Measurements from ENCODE around the gene SETD2. TPM values are rescaled to one million over a fixed set of nuclear protein-coding genes. Genes with fewer than 3 reads are reported as not detected.

Gene SETD2
- total RNA-seq, 4 donors from 2014 or later: 70.3 to 92.1 (median 87.3) TPM

DNA sequence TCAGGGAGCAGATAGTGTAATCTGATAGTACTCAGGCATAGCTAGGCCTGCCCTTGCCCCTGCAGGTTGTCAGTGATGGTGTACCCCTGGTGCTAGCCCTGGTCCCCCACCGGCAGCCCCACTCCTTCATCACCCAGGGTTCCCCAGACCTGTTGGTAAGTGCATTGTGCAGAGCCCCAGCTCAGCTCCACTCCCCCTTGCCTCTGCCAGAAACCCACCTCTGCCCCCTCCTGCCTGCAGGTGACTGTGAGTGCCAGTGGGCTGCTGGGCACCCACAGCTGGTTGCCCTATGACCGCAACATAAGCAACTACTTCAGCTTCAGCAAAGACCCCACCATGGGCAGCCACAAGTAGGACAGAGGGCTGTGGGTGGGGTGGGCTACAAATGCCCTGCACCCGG, 156.9 kb downstream of the SETD2 start:
- no peaks in the 10 kb centered on the region for H3K36me3 ChIP-seq
- DNase-seq: peak in 1 of 2 donors; percentile 13
- intact Hi-C loops (cut with DNase I; ENCODE audit: low total_unique reads): no loop called here

GRCh38 chr3:47006145-47006651, 157.7 kb downstream of the SETD2 start:
- Histone ChIP-seq H3K36me3 (no peaks in the 10 kb centered on the region), H3K27me3 (no peaks in the 10 kb centered on the region), H3K4me1 (peaks cover 0 to 8% of the 10 kb centered on the region in 2 donors), H3K9me3 (no peaks in the 10 kb centered on the region), H3K27ac (no peak overlapping the region), H3K4me3 (no peak overlapping the region)
- TF ChIP-seq, protein P1, sequence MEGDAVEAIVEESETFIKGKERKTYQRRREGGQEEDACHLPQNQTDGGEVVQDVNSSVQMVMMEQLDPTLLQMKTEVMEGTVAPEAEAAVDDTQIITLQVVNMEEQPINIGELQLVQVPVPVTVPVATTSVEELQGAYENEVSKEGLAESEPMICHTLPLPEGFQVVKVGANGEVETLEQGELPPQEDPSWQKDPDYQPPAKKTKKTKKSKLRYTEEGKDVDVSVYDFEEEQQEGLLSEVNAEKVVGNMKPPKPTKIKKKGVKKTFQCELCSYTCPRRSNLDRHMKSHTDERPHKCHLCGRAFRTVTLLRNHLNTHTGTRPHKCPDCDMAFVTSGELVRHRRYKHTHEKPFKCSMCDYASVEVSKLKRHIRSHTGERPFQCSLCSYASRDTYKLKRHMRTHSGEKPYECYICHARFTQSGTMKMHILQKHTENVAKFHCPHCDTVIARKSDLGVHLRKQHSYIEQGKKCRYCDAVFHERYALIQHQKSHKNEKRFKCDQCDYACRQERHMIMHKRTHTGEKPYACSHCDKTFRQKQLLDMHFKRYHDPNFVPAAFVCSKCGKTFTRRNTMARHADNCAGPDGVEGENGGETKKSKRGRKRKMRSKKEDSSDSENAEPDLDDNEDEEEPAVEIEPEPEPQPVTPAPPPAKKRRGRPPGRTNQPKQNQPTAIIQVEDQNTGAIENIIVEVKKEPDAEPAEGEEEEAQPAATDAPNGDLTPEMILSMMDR (IDR thresholded peaks at IDR 0.05): no peak
- TF ChIP-seq POLR2A (IDR thresholded peaks at IDR 0.05): no peak
- DNase-seq: peak; percentile 9 to 12
- intact Hi-C loops (cut with DNase I; ENCODE audit: low total_unique reads): no loop called here

More for the DNA sequence above, 156.9 kb downstream of the SETD2 start:
- TF ChIP-seq POLR2A (IDR thresholded peaks at IDR 0.05): no peak
- TF ChIP-seq, protein P1 (IDR thresholded peaks at IDR 0.05): no peak
- Histone ChIP-seq H3K27ac (no peak overlapping the region), H3K4me3 (no peak overlapping the region), H3K9me3 (no peaks in the 10 kb centered on the region), H3K4me1 (peaks cover 0 to 8% of the 10 kb centered on the region in 2 donors), H3K27me3 (no peaks in the 10 kb centered on the region)

GRCh38 chr3:47005212-47006144, 158.4 kb downstream of the SETD2 start:
- intact Hi-C loops (cut with DNase I; ENCODE audit: low total_unique reads): no loop called here
- H3K4me3 ChIP-seq: no peak overlapping the region
- H3K27me3 ChIP-seq: no peaks in the 10 kb centered on the region
- no peaks in the 10 kb centered on the region for H3K36me3 ChIP-seq
- peak; percentile 13 to 17 for DNase-seq
- no peaks in the 10 kb centered on the region for H3K9me3 ChIP-seq
- peaks cover 0 to 8% of the 10 kb centered on the region in 2 donors for H3K4me1 ChIP-seq
- no peak overlapping the region for H3K27ac ChIP-seq
- TF ChIP-seq, protein P1 (IDR thresholded peaks at IDR 0.05): no peak
- no peak for TF ChIP-seq POLR2A (IDR thresholded peaks at IDR 0.05)

- peak; percentile 12 to 17 for DNase-seq
- peaks cover 0 to 5% of the 10 kb centered on the region in 2 donors for H3K4me1 ChIP-seq
- H3K9me3 ChIP-seq: no peaks in the 10 kb centered on the region
- intact Hi-C loops (cut with DNase I; ENCODE audit: low total_unique reads): no loop called here
- H3K36me3 ChIP-seq: no peaks in the 10 kb centered on the region
- no peaks in the 10 kb centered on the region for H3K27me3 ChIP-seq
- no peak overlapping the region for H3K27ac ChIP-seq
- TF ChIP-seq, protein P1 (IDR thresholded peaks at IDR 0.05): no peak
- TF ChIP-seq POLR2A (IDR thresholded peaks at IDR 0.05): no peak
- no peak overlapping the region for H3K4me3 ChIP-seq
Observed at GRCh38 chr3:47004369-47005211, 159.3 kb downstream of the SETD2 start.

All from uterus (tissue), 4 donors.